K562 (cell line): ENCODE data around the gene MEA1. TPM values are rescaled to one million over a fixed set of nuclear protein-coding genes. Genes with fewer than 3 reads are reported as not detected.
A peak's percentile ranks its signal among the peaks of the same experiment; 100 is the strongest.

Experiments used
- ATAC-seq: fragments of 200-7000 bp; cut with Tn5 transposase; 3 replicates; pipeline ENCODE4 v1.9.1; 2020; ENCODE audit warnings: moderate library complexity
- BruUV-seq: library from RNA; stranded (reverse); fragments of 400-500 nt; replicated peaks from 2 replicates; lab custom pipeline; 2021; lab: Mats Ljungman, UMichigan
- CTCF ChIA-PET: fragments of 300-600 bp; formaldehyde crosslinking; extraction: SDS; loops from one replicate; lab custom pipeline; 2021; ENCODE audit warnings: low intra/inter-chr PET ratio; lab: Yijun Ruan, JAX
- POLR2A ChIA-PET: fragments of 300-600, 350-650 bp; sonication (Branson Sonifier 250); formaldehyde crosslinking; extraction: SDS; loops from one replicate; lab custom pipeline; 2021; ENCODE audit warnings: antibody characterized with exemption, inconsistent platforms; lab: Yijun Ruan, JAX
- DNase-seq, 4 experiments: peaks; one replicate each; pipeline versions ENCODE4 v3.0.0 to v3.0.0-alpha.2; 2011 to 2018; ENCODE audit warnings: low spot score in 3 of 4, mixed read lengths in 3 of 4; ENCODE audit errors: extremely low read depth in 1 of 4
- FAIRE-seq: peaks from 2 replicates; lab custom pipeline; 2011; peaks lifted over from hg19 to GRCh38; lab: Jason Lieb, UNC
- H2AFZ ChIP-seq: 2 replicates; pipeline ENCODE4 v1.6.0; 2011; ENCODE audit warnings: low read depth, low read length, control low read depth, inconsistent platforms
- H3K27ac ChIP-seq: fragments of 200-600 bp; 3 replicates; pipeline ENCODE4 v1.8.0; 2011; ENCODE audit warnings: low read depth, mild to moderate bottlenecking, control low read depth, inconsistent platforms, low read length, moderate library complexity, mixed read lengths; ENCODE audit errors: extremely low read depth
- H3K27me3 ChIP-seq, 2 experiments: fragments of 300-600 bp in 1 of 2; 2 replicates in 1 of 2; 3 replicates in 1 of 2; pipeline versions ENCODE4 v1.6.0 to v1.8.0; 2011; ENCODE audit warnings: inconsistent platforms in 2 of 2, low read length in 2 of 2, mild to moderate bottlenecking in 1 of 2, mixed read lengths in 1 of 2, moderate library complexity in 1 of 2; ENCODE audit not compliant: control insufficient read depth in 2 of 2, insufficient read depth in 2 of 2
- H3K36me3 ChIP-seq: fragments of 300-600 bp; 3 replicates; pipeline ENCODE4 v1.8.0; 2011; ENCODE audit warnings: mild to moderate bottlenecking, low read length, inconsistent platforms; ENCODE audit not compliant: control insufficient read depth, insufficient read depth
- H3K4me1 ChIP-seq, 2 experiments: fragments of 200-600 bp in 1 of 2; replicated peaks in 1 of 2; 2 replicates in 1 of 2; 3 replicates in 1 of 2; pipeline versions ENCODE4 v1.5.1 to v1.8.0; 2011; ENCODE audit warnings: inconsistent platforms in 2 of 2, low read length in 2 of 2, mild to moderate bottlenecking in 1 of 2, mixed read lengths in 1 of 2, moderate library complexity in 1 of 2; ENCODE audit not compliant: control insufficient read depth in 2 of 2, insufficient read depth in 2 of 2
- H3K4me2 ChIP-seq: 2 replicates; pipeline ENCODE4 v1.6.1; 2011; ENCODE audit warnings: low read length, control low read depth, inconsistent platforms, mixed read lengths; ENCODE audit not compliant: insufficient read depth
- H3K4me3 ChIP-seq: fragments of 200-600 bp; sonication (generic), shearing (Covaris generic); 2 replicates; pipeline ENCODE4 v1.5.1; 2016; ENCODE audit warnings: control low read depth, inconsistent platforms
- H3K79me2 ChIP-seq: fragments of 200-600 bp; 3 replicates; pipeline ENCODE4 v1.8.0; 2011; ENCODE audit warnings: low read length, inconsistent platforms; ENCODE audit not compliant: control insufficient read depth, insufficient read depth
- H3K9ac ChIP-seq, 2 experiments: 2 replicates each; pipeline versions ENCODE4 v1.6.0 to v1.6.1; 2011; ENCODE audit warnings: low read depth in 2 of 2, low read length in 2 of 2, control low read depth in 1 of 2, inconsistent platforms in 1 of 2, mild to moderate bottlenecking in 1 of 2, mixed read lengths in 1 of 2; ENCODE audit not compliant: insufficient read depth in 1 of 2
- H3K9me1 ChIP-seq: one replicate; pipeline ENCODE4 v1.6.0; 2011; ENCODE audit warnings: inconsistent platforms, mild to moderate bottlenecking, low read length, moderate library complexity; ENCODE audit not compliant: control insufficient read depth, insufficient read depth
- H3K9me3 ChIP-seq: replicated peaks from 2 replicates; pipeline ENCODE4 v1.5.1; 2011; ENCODE audit warnings: low read depth, low read length, inconsistent platforms; ENCODE audit not compliant: control insufficient read depth, insufficient read depth
- H4K20me1 ChIP-seq: replicated peaks from 2 replicates; pipeline ENCODE4 v1.6.1; 2011; ENCODE audit warnings: low read length, inconsistent platforms, mixed read lengths; ENCODE audit not compliant: control insufficient read depth, insufficient read depth
- CREM ChIP-seq: IDR thresholded peaks from 2 replicates; pipeline ENCODE4 v1.6.1; 2014; ENCODE audit warnings: antibody characterized with exemption, low read depth
- GABPB1 ChIP-seq: sonication (generic); formaldehyde crosslinking; IDR thresholded peaks from 2 replicates; pipeline ENCODE4 v1.8.0; 2022; ENCODE audit warnings: mild to moderate bottlenecking, missing genetic modification reagents
- JUN ChIP-seq, 2 experiments: sonication (generic) in 1 of 2; formaldehyde crosslinking in 1 of 2; IDR thresholded peaks; 2 replicates each; pipeline versions ENCODE4 v1.6.1 to v1.8.0; 2012 to 2022; ENCODE audit warnings: borderline replicate concordance in 2 of 2, mild to moderate bottlenecking in 2 of 2, improper control_type of control experiment in 1 of 2, low read depth in 1 of 2, low read length in 1 of 2, missing genetic modification reagents in 1 of 2
- MEF2D ChIP-seq: conservative IDR thresholded peaks from 2 replicates; pipeline ENCODE4 v1.6.1; 2016; ENCODE audit warnings: low read depth, missing genetic modification characterization, missing compliant biosample characterization
- NEUROD1 ChIP-seq: fragments of 150-350 bp; IDR thresholded peaks from 2 replicates; pipeline ENCODE4 v1.6.1; 2014; ENCODE audit warnings: borderline replicate concordance, low read length, low read depth; ENCODE audit not compliant: partially characterized antibody
- NFE2 ChIP-seq: IDR thresholded peaks from 2 replicates; pipeline ENCODE4 v1.6.1; 2014; ENCODE audit warnings: antibody characterized with exemption, low read depth
- POU5F1 ChIP-seq: fragments of 150-350 bp; IDR thresholded peaks from 2 replicates; pipeline ENCODE4 v1.6.1; 2014; ENCODE audit warnings: borderline replicate concordance, low read length, low read depth, mild to moderate bottlenecking; ENCODE audit not compliant: partially characterized antibody
- ZFX ChIP-seq: sonication (generic); formaldehyde crosslinking; IDR thresholded peaks from 2 replicates; pipeline ENCODE4 v1.8.0; 2022; ENCODE audit warnings: mild to moderate bottlenecking, missing genetic modification reagents, moderate library complexity
- WGBS: fragments of 100-300 bp; shearing (Covaris generic); methylation state at CpG from one replicate; pipeline ENCODE4 v1.1.6; 2016; ENCODE audit warnings: low coverage, mixed read lengths; ENCODE audit not compliant: insufficient coverage; ENCODE audit errors: missing lambda C conversion rate; 5-methylcytosine and 5-hydroxymethylcytosine counted together
- in situ Hi-C: fragments of 300-500 bp; cut with MboI; formaldehyde crosslinking; loops from 4 replicates; pipeline ENCODE4 v1.15.0; 2018; ENCODE audit warnings: inconsistent platforms, mixed read lengths
- intact Hi-C: fragments of 100-400 bp; cut with micrococcal nuclease; formaldehyde crosslinking; loops from 2 replicates; pipeline ENCODE4 v1.14.2; 2022
- polyA plus RNA-seq, 8 experiments: library from polyadenylated mRNA; depleted of rRNA in 4 of 8; stranded (reverse) in 5 of 8; unstranded in 3 of 8; fragments of >200 nt; fragmentation: Nextera tagmentation in 2 of 8; fragmentation: Illumina TruSeq in 1 of 8; extraction: Ambion mirVana in 2 of 8; extraction: Trizol in 1 of 8; gene quantifications; 2 replicates each; pipeline versions ENCODE4 v1.2.1 to v1.2.3, GENCODE V29; 2011 to 2014; ENCODE audit warnings: inconsistent platforms in 1 of 8, missing spikeins in 1 of 8
- total RNA-seq, 7 experiments: library from RNA; depleted of rRNA in 6 of 7; stranded (reverse); fragments of >200 nt in 6 of 7; fragmentation: Illumina TruSeq in 2 of 7; extraction: Trizol in 2 of 7; gene quantifications; 2 replicates each; pipeline versions ENCODE4 v1.2.1 to v1.2.3, GENCODE V29; 2011 to 2021; ENCODE audit warnings: low replicate concordance in 1 of 7
- TF ChIP-seq, protein P1 (sequence below): fragments of 450-650 bp; IDR thresholded peaks from 2 replicates; pipeline ENCODE4 v1.7.1; 2018; ENCODE audit warnings: mild to moderate bottlenecking, low read depth; ENCODE audit not compliant: partially characterized antibody
- TF ChIP-seq, protein P2 (sequence below), 2 experiments: fragments of 250-450 bp in 1 of 2; fragments of 450-650 bp in 1 of 2; sonication (Bioruptor Pico) in 1 of 2; IDR thresholded peaks; 2 replicates each; pipeline versions ENCODE4 v1.6.1 to v1.8.0; 2016 to 2021; ENCODE audit warnings: mild to moderate bottlenecking in 2 of 2, moderate library complexity in 2 of 2, missing compliant biosample characterization in 1 of 2, missing genetic modification characterization in 1 of 2
- TF ChIP-seq, protein P3 (sequence below), 3 experiments: fragments of 200-800 bp in 1 of 3; fragments of 250-450 bp in 1 of 3; fragments of 450-650 bp in 1 of 3; sonication (Bioruptor Pico) in 1 of 3; sonication (Bioruptor generic) in 1 of 3; formaldehyde crosslinking in 1 of 3; IDR thresholded peaks; 2 replicates each; pipeline versions ENCODE4 v1.6.1 to v1.8.0; 2016 to 2022; ENCODE audit warnings: mild to moderate bottlenecking in 2 of 3, missing genetic modification characterization in 2 of 3, missing compliant biosample characterization in 1 of 3, moderate library complexity in 1 of 3

MEA1 gene
- total and polyA plus RNA-seq, 9 of the 15 experiments (the other 6 are each of a cell fraction or from before 2014, with no cell fraction given), result 86.8 to 210 (median 152) TPM

DNA sequence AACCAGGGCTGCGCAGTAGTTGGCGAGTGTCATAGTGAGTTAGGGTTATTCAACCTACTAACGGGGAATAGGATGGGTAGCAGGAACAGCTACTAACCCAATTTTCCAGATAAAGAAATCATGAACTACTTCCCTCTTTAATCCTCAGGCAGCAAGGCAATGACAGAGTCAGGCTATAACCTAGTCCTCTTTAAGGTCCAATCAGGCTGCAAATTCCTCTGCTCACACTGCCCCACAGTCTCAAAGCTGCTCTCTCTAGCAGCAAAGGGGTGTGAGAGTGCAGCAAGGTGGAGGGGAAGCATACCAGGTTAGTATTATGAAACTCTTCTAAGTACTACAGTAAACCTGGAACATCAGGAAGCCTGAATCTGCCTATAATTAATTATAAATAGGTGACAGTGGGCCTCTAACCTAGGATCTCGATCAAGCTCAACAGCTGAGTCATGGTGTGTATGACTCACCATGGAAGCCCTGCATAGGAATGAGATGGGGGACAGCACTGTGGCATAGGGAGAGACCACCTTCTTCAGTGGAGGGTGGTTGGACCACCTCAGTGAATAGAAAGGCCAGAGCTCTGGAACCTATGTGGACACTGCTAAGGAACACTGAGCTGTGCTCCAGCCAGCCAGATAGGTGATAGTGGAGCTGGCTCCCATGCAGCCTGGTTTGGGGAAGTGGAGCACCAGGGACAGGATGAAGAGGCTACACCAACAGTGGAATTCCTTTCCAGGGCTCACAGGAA is 42.7 kb downstream of the MEA1 start:
- DNase-seq, result peak; percentile 80 to 82 (median 81)
- ATAC-seq, result peak; percentile 86
- 51% methylated on average over 4 of the region's 4 CpGs for WGBS
- H3K4me3 ChIP-seq, result no peak overlapping the region
- peak overlapping the region; percentile 26 to 33; a peak in 3 of 4 replicates for H3K9ac ChIP-seq
- no peaks in the 10 kb centered on the region for H4K20me1 ChIP-seq
- no TSS peak for BruUV-seq
- intact Hi-C loops (no loop called here), in situ Hi-C loops (no loop called here)
- POLR2A ChIA-PET, result interaction anchor here (0.5 to 1.5 kb wide), 14 partner anchors 8 to 126 kb away, joined by 3 to 8 read pairs (median 3); partner anchors contain the start of genes PEX6, PPP2R5D and RPL7L1
- peak overlapping the region; percentile 65 for H3K4me2 ChIP-seq
- peaks cover 12% of the 10 kb centered on the region; the same call in 2 of the 3 replicates for H3K79me2 ChIP-seq
- no peaks in the 10 kb centered on the region for H3K9me1 ChIP-seq
- FAIRE-seq, result peak; percentile 94
- peak overlapping the region; percentile 74 for H3K27ac ChIP-seq
- no peaks in the 10 kb centered on the region for H3K9me3 ChIP-seq
- peak overlapping the region; percentile 52 for H2AFZ ChIP-seq
- H3K36me3 ChIP-seq, result peaks cover 53% of the 10 kb centered on the region
- peaks cover 11 to 31% of the 10 kb centered on the region in 2 experiments for H3K4me1 ChIP-seq
- H3K27me3 ChIP-seq, result no peaks in the 10 kb centered on the region
- CTCF ChIA-PET, result no interaction called here
- TF ChIP-seq, protein P1, sequence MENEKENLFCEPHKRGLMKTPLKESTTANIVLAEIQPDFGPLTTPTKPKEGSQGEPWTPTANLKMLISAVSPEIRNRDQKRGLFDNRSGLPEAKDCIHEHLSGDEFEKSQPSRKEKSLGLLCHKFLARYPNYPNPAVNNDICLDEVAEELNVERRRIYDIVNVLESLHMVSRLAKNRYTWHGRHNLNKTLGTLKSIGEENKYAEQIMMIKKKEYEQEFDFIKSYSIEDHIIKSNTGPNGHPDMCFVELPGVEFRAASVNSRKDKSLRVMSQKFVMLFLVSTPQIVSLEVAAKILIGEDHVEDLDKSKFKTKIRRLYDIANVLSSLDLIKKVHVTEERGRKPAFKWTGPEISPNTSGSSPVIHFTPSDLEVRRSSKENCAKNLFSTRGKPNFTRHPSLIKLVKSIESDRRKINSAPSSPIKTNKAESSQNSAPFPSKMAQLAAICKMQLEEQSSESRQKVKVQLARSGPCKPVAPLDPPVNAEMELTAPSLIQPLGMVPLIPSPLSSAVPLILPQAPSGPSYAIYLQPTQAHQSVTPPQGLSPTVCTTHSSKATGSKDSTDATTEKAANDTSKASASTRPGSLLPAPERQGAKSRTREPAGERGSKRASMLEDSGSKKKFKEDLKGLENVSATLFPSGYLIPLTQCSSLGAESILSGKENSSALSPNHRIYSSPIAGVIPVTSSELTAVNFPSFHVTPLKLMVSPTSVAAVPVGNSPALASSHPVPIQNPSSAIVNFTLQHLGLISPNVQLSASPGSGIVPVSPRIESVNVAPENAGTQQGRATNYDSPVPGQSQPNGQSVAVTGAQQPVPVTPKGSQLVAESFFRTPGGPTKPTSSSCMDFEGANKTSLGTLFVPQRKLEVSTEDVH, result peak; percentile 16
- no peak for TF ChIP-seq NEUROD1
- TF ChIP-seq CREM, result 0 out of 2 replicates have a peak, but pooled peaks have one; percentile 5
- 0 out of 2 replicates have a peak, but pooled peaks have one; percentile 25 for TF ChIP-seq ZFX (CRISPR knock-in tag)
- TF ChIP-seq, protein P2, sequence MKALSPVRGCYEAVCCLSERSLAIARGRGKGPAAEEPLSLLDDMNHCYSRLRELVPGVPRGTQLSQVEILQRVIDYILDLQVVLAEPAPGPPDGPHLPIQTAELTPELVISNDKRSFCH (CRISPR knock-in tag; IDR thresholded peaks at IDR 0.05), result no peak
- TF ChIP-seq, protein P2 (tag; IDR thresholded peaks at IDR 0.05), result 0 out of 2 replicates have a peak, but pooled peaks have one; percentile 34
- peak; percentile 98 for TF ChIP-seq NFE2
- peak; percentile 94 for TF ChIP-seq JUN (IDR thresholded peaks at IDR 0.05; ENCODE audit: borderline replicate concordance, low read depth, low read length)
- TF ChIP-seq JUN (CRISPR knock-in tag; IDR thresholded peaks at IDR 0.05; ENCODE audit: borderline replicate concordance), result no peak
- TF ChIP-seq POU5F1, result no peak
- peak; percentile 30; the same call in 1 of the 2 replicates for TF ChIP-seq MEF2D (tag)
- TF ChIP-seq GABPB1, result no peak
- TF ChIP-seq, protein P3, sequence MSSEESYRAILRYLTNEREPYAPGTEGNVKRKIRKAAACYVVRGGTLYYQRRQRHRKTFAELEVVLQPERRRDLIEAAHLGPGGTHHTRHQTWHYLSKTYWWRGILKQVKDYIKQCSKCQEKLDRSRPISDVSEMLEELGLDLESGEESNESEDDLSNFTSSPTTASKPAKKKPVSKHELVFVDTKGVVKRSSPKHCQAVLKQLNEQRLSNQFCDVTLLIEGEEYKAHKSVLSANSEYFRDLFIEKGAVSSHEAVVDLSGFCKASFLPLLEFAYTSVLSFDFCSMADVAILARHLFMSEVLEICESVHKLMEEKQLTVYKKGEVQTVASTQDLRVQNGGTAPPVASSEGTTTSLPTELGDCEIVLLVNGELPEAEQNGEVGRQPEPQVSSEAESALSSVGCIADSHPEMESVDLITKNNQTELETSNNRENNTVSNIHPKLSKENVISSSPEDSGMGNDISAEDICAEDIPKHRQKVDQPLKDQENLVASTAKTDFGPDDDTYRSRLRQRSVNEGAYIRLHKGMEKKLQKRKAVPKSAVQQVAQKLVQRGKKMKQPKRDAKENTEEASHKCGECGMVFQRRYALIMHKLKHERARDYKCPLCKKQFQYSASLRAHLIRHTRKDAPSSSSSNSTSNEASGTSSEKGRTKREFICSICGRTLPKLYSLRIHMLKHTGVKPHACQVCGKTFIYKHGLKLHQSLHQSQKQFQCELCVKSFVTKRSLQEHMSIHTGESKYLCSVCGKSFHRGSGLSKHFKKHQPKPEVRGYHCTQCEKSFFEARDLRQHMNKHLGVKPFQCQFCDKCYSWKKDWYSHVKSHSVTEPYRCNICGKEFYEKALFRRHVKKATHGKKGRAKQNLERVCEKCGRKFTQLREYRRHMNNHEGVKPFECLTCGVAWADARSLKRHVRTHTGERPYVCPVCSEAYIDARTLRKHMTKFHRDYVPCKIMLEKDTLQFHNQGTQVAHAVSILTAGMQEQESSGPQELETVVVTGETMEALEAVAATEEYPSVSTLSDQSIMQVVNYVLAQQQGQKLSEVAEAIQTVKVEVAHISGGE (CRISPR knock-in tag; IDR thresholded peaks at IDR 0.05), result peak in 1 of 3 experiments; percentile 51; a peak in 2 of 6 replicates
